GM13976 (cell line): ENCODE data around the gene DENND6B.
A peak's percentile ranks its signal among the peaks of the same experiment; 100 is the strongest.
"Not testable (repeated sequence)": the region's sequence is repeated elsewhere in the genome, so short reads cannot be mapped to it uniquely, and the experiment has no call there.

Source experiments
- DNase-seq: peaks from one replicate; pipeline ENCODE4 v3.0.0; 2012; ENCODE audit warnings: low spot score
- CTCF ChIP-seq: IDR thresholded peaks from 2 replicates; pipeline ENCODE4 v1.5.1; 2012; ENCODE audit warnings: borderline replicate concordance, mild to moderate bottlenecking; ENCODE audit not compliant: insufficient read depth; ENCODE audit errors: extremely low read depth, missing control alignments, control extremely low read depth
- in situ Hi-C: fragments of 300-500 bp; cut with MboI; formaldehyde crosslinking; loops from one replicate; pipeline ENCODE4 v1.12.0; 2022; ENCODE audit warnings: low sequenced_read_pairs, mixed read lengths, inconsistent platforms; ENCODE audit not compliant: unreplicated experiment

DENND6B gene

GRCh38 chr22:50326956-50327710 lies at the start of gene DENND6B:
Gene DENND6B (minus strand): TSS chr22:50327012. CDS start chr22:50326988, 24 bp downstream.
- DNase-seq = peak; percentile 94
- in situ Hi-C loops = loop anchor here (10.0 kb wide), 1 partner anchor 52 kb away; the partner anchor contains the start of gene MAPK11
- peak; percentile 85 for TF ChIP-seq CTCF

- no peak for TF ChIP-seq CTCF
- in situ Hi-C loops = no loop called here
- DNase-seq = no peak
Measured at GRCh38 chr22:50376085-50376651, 49.4 kb upstream of the DENND6B start.

GRCh38 chr22:50371101-50371648 lies 44.4 kb upstream of the DENND6B start:
- DNase-seq = no peak
- TF ChIP-seq CTCF = no peak
- in situ Hi-C loops = no loop called here

- TF ChIP-seq CTCF = no peak
- no peak for DNase-seq
- in situ Hi-C loops = no loop called here
Measured at GRCh38 chr22:50367778-50368500, 41.1 kb upstream of the DENND6B start.

GRCh38 chr22:50363803-50364194 lies 37.0 kb upstream of the DENND6B start:
- DNase-seq, in situ Hi-C loops: not testable (repeated sequence)

GRCh38 chr22:50363166-50363802 lies 36.5 kb upstream of the DENND6B start:
- in situ Hi-C loops = no loop called here
- no peak for TF ChIP-seq CTCF
- no peak for DNase-seq
